HCT116 (cell line): Measurements from ENCODE around the gene APBB3. TPM values are rescaled to one million over a fixed set of nuclear protein-coding genes. Genes with fewer than 3 reads are reported as not detected.

Source experiments
- ATAC-seq: fragments of 200-7000 bp; cut with Tn5 transposase; 2 replicates; pipeline ENCODE4 v1.9.1; 2020; ENCODE audit warnings: mild to moderate bottlenecking, moderate library complexity
- BruUV-seq: library from RNA; stranded (reverse); fragments of 400-500 nt; replicated peaks from 2 replicates; lab custom pipeline; 2021; lab: Mats Ljungman, UMichigan
- CTCF ChIA-PET: fragments of 300-600 bp; sonication (Branson Sonifier 250); formaldehyde crosslinking; loops from one replicate; lab custom pipeline; 2021; ENCODE audit warnings: antibody characterized with exemption; lab: Charles Lee
- POLR2A ChIA-PET: fragments of 300-600, 350-600 bp; sonication (Branson Sonifier 250); formaldehyde crosslinking; loops from one replicate; lab custom pipeline; 2021; ENCODE audit warnings: antibody characterized with exemption; lab: Charles Lee
- RAD21 ChIA-PET, 2 experiments: fragments of 300-600 bp; sonication (Branson Sonifier 250); formaldehyde crosslinking; loops; one replicate each; lab custom pipeline; 2023; ENCODE audit warnings: low total read pairs in 2 of 2; ENCODE audit not compliant: uncharacterized antibody in 2 of 2, unreplicated experiment in 2 of 2, low non-redundant PET in 1 of 2; lab: Charles Lee
- DNase-seq: peaks from one replicate; pipeline ENCODE4 v3.0.0-alpha.2; 2010; ENCODE audit warnings: low read depth, low spot score
- H2AFZ ChIP-seq: fragments of 200-600 bp; shearing (Covaris generic), sonication (generic); 2 replicates; pipeline ENCODE4 v1.6.1; 2017; ENCODE audit warnings: low read depth, mixed run types, mixed read lengths, antibody characterized with exemption, low read length; ENCODE audit not compliant: poor library complexity, severe bottlenecking
- H3K27ac ChIP-seq: 2 replicates; pipeline ENCODE4 v1.5.1; 2012; ENCODE audit warnings: low read depth, low read length
- H3K27me3 ChIP-seq: fragments of 200-600 bp; sonication (generic); 2 replicates; pipeline ENCODE4 v1.6.1; 2016; ENCODE audit warnings: mixed run types, low read length, mixed read lengths; ENCODE audit not compliant: insufficient read depth
- H3K36me3 ChIP-seq, 2 experiments: fragments of 200-500 bp in 1 of 2; fragments of 200-600 bp in 1 of 2; sonication (Bioruptor generic) in 1 of 2; sonication (generic) in 1 of 2; 2 replicates each; pipeline versions ENCODE4 v1.5.1 to v1.6.1; 2014 to 2016; ENCODE audit warnings: low read length in 2 of 2, inconsistent platforms in 1 of 2, mixed read lengths in 1 of 2, mixed run types in 1 of 2; ENCODE audit not compliant: insufficient read depth in 2 of 2, control insufficient read depth in 1 of 2
- H3K4me1 ChIP-seq, 2 experiments: fragments of 200-600 bp in 1 of 2; sonication (generic) in 1 of 2; 2 replicates each; pipeline versions ENCODE4 v1.5.1 to v1.6.1; 2012 to 2017; ENCODE audit warnings: low read length in 2 of 2, inconsistent platforms in 1 of 2, mild to moderate bottlenecking in 1 of 2, mixed read lengths in 1 of 2, mixed run types in 1 of 2, moderate library complexity in 1 of 2; ENCODE audit not compliant: insufficient read depth in 2 of 2, control insufficient read depth in 1 of 2
- H3K4me2 ChIP-seq: fragments of 200-600 bp; sonication (generic); 2 replicates; pipeline ENCODE4 v1.6.1; 2017; ENCODE audit warnings: mixed run types, low read length, mixed read lengths
- H3K4me3 ChIP-seq, 2 experiments: fragments of 200-600 bp in 1 of 2; sonication (generic) in 1 of 2; replicated peaks in 1 of 2; 2 replicates each; pipeline ENCODE4 v1.5.1; 2011 to 2016; ENCODE audit warnings: low read length in 2 of 2, control low read depth in 1 of 2, low read depth in 1 of 2, mild to moderate bottlenecking in 1 of 2, mixed read lengths in 1 of 2, mixed run types in 1 of 2
- H3K79me2 ChIP-seq: fragments of 200-600 bp; sonication (generic); 2 replicates; pipeline ENCODE4 v1.6.1; 2017; ENCODE audit warnings: mild to moderate bottlenecking, mixed run types, low read length, moderate library complexity, mixed read lengths; ENCODE audit not compliant: insufficient read depth
- H3K9ac ChIP-seq: fragments of 200-600 bp; sonication (generic); 2 replicates; pipeline ENCODE4 v1.6.1; 2016; ENCODE audit warnings: low read length, mixed read lengths
- H3K9me2 ChIP-seq: fragments of 200-600 bp; sonication (generic), shearing (Covaris generic); 2 replicates; pipeline ENCODE4 v1.6.1; 2017; ENCODE audit warnings: mixed run types, mild to moderate bottlenecking, moderate library complexity; ENCODE audit not compliant: insufficient read depth
- H3K9me3 ChIP-seq, 2 experiments: fragments of 200-500 bp in 1 of 2; fragments of 200-600 bp in 1 of 2; sonication (Bioruptor generic) in 1 of 2; sonication (generic) in 1 of 2; 2 replicates each; pipeline ENCODE4 v1.6.1; 2014 to 2017; ENCODE audit warnings: low read length in 2 of 2, mixed read lengths in 2 of 2, inconsistent platforms in 1 of 2, low read depth in 1 of 2, mild to moderate bottlenecking in 1 of 2, mixed run types in 1 of 2, moderate library complexity in 1 of 2; ENCODE audit not compliant: control insufficient read depth in 1 of 2, insufficient read depth in 1 of 2
- H4K20me1 ChIP-seq: fragments of 200-600 bp; sonication (generic), shearing (Covaris generic); 2 replicates; pipeline ENCODE4 v1.6.1; 2017; ENCODE audit warnings: mixed run types, mild to moderate bottlenecking, moderate library complexity; ENCODE audit not compliant: insufficient read depth
- ATF3 ChIP-seq: IDR thresholded peaks from 2 replicates; pipeline ENCODE4 v1.6.1; 2012
- CBX3 ChIP-seq: IDR thresholded peaks from 2 replicates; pipeline ENCODE4 v1.6.1; 2012; ENCODE audit warnings: low read depth
- CTCF ChIP-seq, 3 experiments: fragments of 200-600 bp in 1 of 3; sonication (generic) in 1 of 3; IDR thresholded peaks in 2 of 3; conservative IDR thresholded peaks in 1 of 3; 2 replicates each; pipeline ENCODE4 v1.5.1; 2012 to 2017; ENCODE audit warnings: low read depth in 2 of 3, low read length in 2 of 3, antibody characterized with exemption in 1 of 3, borderline replicate concordance in 1 of 3, control low read depth in 1 of 3, mild to moderate bottlenecking in 1 of 3, mixed read lengths in 1 of 3, mixed run types in 1 of 3, moderate library complexity in 1 of 3; ENCODE audit not compliant: insufficient read depth in 1 of 3
- EGR1 ChIP-seq: IDR thresholded peaks from 2 replicates; pipeline ENCODE4 v1.6.1; 2012; ENCODE audit warnings: low read depth
- ELF1 ChIP-seq: IDR thresholded peaks from 2 replicates; pipeline ENCODE4 v1.6.1; 2012; ENCODE audit warnings: low read depth, borderline replicate concordance
- EZH2 ChIP-seq: fragments of 200-600 bp; sonication (generic); IDR thresholded peaks from 2 replicates; pipeline ENCODE4 v1.6.1; 2017; ENCODE audit warnings: antibody characterized with exemption, mixed run types
- JUND ChIP-seq: IDR thresholded peaks from 2 replicates; pipeline ENCODE4 v1.6.1; 2012
- POLR2A ChIP-seq: IDR thresholded peaks from 2 replicates; pipeline ENCODE4 v1.7.0; 2011; ENCODE audit warnings: borderline replicate concordance; ENCODE audit not compliant: insufficient read depth, insufficient read length; ENCODE audit errors: extremely low read depth
- POLR2AphosphoS5 ChIP-seq: IDR thresholded peaks from 2 replicates; pipeline ENCODE4 v1.6.1; 2011; ENCODE audit warnings: mild to moderate bottlenecking, low read depth, low read length, moderate library complexity
- RAD21 ChIP-seq: IDR thresholded peaks from 2 replicates; pipeline ENCODE4 v1.6.1; 2012; ENCODE audit warnings: low read depth, mild to moderate bottlenecking
- SIN3A ChIP-seq: IDR thresholded peaks from 2 replicates; pipeline ENCODE4 v1.6.1; 2012; ENCODE audit warnings: low read depth
- SP1 ChIP-seq: IDR thresholded peaks from 2 replicates; pipeline ENCODE4 v1.6.1; 2012; ENCODE audit warnings: low read depth
- SRF ChIP-seq: IDR thresholded peaks from 2 replicates; pipeline ENCODE4 v1.6.1; 2012; ENCODE audit warnings: low read depth
- TCF7L2 ChIP-seq: IDR thresholded peaks from 2 replicates; pipeline ENCODE4 v1.7.0; 2011; ENCODE audit warnings: borderline replicate concordance, inconsistent platforms; ENCODE audit not compliant: insufficient read depth, insufficient read length; ENCODE audit errors: extremely low read depth
- YY1 ChIP-seq: IDR thresholded peaks from 2 replicates; pipeline ENCODE4 v1.6.1; 2011; ENCODE audit warnings: low read length, low read depth, moderate library complexity, mild to moderate bottlenecking; ENCODE audit not compliant: insufficient replicate concordance; ENCODE audit errors: extremely low read depth
- ZBTB33 ChIP-seq: IDR thresholded peaks from 2 replicates; pipeline ENCODE4 v1.6.1; 2011; ENCODE audit warnings: mild to moderate bottlenecking, low read length, moderate library complexity; ENCODE audit not compliant: insufficient replicate concordance; ENCODE audit errors: extremely low read depth
- ZFX ChIP-seq: fragments of 450-650 bp; IDR thresholded peaks from 2 replicates; pipeline ENCODE4 v1.6.1; 2017
- intact Hi-C: fragments of 100-400 bp; cut with micrococcal nuclease; formaldehyde crosslinking; loops from 2 replicates; pipeline ENCODE4 v1.10.0; 2022
- total RNA-seq: library from RNA; stranded (reverse); gene quantifications from one replicate; pipeline ENCODE4 v1.2.1, GENCODE V29; 2021; ENCODE audit not compliant: unreplicated experiment
- TF ChIP-seq, protein P1 (sequence below): IDR thresholded peaks from 2 replicates; pipeline ENCODE4 v1.6.1; 2012; ENCODE audit warnings: low read depth

Gene APBB3
- total RNA-seq, 1 experiment from 2014 or later = 28.4 TPM

GRCh38 chr5:140540227-140540626 is 24.2 kb downstream of the APBB3 start (continued):
- TF ChIP-seq ZBTB33 (no peak), CBX3 (no peak), ZFX (no peak), TCF7L2 (no peak), SIN3A (no peak), JUND (no peak), SP1 (no peak), RAD21 (no peak), ELF1 (no peak), EZH2 (no peak), EGR1 (no peak), ATF3 (no peak)

DNA sequence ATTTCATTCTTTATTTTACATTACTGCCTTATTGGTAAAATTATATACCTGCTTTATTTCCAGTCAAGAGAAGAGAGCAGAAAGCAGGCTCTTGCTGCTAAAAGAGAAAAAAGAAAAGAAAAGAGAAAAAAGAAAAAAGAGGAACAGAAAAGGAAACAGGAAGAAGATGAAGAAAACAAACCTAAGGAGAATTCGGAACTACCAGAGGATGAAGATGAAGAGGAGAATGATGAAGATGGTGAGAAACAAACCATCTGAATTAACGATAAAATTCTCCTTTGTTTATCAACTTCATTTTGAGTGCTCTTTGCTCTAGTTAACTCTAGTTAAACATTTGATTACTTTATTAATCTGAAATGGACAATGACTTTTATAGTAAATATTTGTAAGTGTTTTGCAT is 40.4 kb downstream of the APBB3 start:
- no peak for DNase-seq
- no peaks in the 10 kb centered on the region for H4K20me1 ChIP-seq
- BruUV-seq = no TSS peak
- ChIA-PET RAD21 (no interaction called here), CTCF (no interaction called here), POLR2A (no interaction called here)
- H3K4me1 ChIP-seq = no peaks in the 10 kb centered on the region
- H2AFZ ChIP-seq = no peak overlapping the region
- H3K4me3 ChIP-seq = no peak overlapping the region
- H3K27me3 ChIP-seq = no peaks in the 10 kb centered on the region
- H3K36me3 ChIP-seq = peaks cover 28 to 37% of the 10 kb centered on the region in 2 experiments
- H3K9ac ChIP-seq = no peak overlapping the region
- intact Hi-C loops = no loop called here
- ATAC-seq = no peak
- H3K27ac ChIP-seq = no peak overlapping the region
- no peaks in the 10 kb centered on the region for H3K9me2 ChIP-seq
- H3K4me2 ChIP-seq = no peak overlapping the region
- H3K79me2 ChIP-seq = no peaks in the 10 kb centered on the region
- no peaks in the 10 kb centered on the region for H3K9me3 ChIP-seq
- TF ChIP-seq POLR2AphosphoS5 = no peak
- no peak for TF ChIP-seq EZH2
- TF ChIP-seq TCF7L2 = no peak
- TF ChIP-seq SRF = no peak
- TF ChIP-seq RAD21 = no peak
- TF ChIP-seq YY1 = no peak
- no peak for TF ChIP-seq CTCF (IDR thresholded peaks at IDR 0.05 in 2 of 3, conservative IDR thresholded peaks at IDR 0.05 in 1 of 3; ENCODE audit: borderline replicate concordance in 1 of 3, insufficient read depth in 1 of 3, low read depth in 2 of 3, low read length in 2 of 3)
- TF ChIP-seq ZFX = no peak
- TF ChIP-seq ATF3 = no peak
- no peak for TF ChIP-seq ELF1
- TF ChIP-seq, protein P1, sequence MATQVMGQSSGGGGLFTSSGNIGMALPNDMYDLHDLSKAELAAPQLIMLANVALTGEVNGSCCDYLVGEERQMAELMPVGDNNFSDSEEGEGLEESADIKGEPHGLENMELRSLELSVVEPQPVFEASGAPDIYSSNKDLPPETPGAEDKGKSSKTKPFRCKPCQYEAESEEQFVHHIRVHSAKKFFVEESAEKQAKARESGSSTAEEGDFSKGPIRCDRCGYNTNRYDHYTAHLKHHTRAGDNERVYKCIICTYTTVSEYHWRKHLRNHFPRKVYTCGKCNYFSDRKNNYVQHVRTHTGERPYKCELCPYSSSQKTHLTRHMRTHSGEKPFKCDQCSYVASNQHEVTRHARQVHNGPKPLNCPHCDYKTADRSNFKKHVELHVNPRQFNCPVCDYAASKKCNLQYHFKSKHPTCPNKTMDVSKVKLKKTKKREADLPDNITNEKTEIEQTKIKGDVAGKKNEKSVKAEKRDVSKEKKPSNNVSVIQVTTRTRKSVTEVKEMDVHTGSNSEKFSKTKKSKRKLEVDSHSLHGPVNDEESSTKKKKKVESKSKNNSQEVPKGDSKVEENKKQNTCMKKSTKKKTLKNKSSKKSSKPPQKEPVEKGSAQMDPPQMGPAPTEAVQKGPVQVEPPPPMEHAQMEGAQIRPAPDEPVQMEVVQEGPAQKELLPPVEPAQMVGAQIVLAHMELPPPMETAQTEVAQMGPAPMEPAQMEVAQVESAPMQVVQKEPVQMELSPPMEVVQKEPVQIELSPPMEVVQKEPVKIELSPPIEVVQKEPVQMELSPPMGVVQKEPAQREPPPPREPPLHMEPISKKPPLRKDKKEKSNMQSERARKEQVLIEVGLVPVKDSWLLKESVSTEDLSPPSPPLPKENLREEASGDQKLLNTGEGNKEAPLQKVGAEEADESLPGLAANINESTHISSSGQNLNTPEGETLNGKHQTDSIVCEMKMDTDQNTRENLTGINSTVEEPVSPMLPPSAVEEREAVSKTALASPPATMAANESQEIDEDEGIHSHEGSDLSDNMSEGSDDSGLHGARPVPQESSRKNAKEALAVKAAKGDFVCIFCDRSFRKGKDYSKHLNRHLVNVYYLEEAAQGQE = no peak
- TF ChIP-seq POLR2A = no peak
